Loucy (cell line): Measurements from ENCODE around the gene ATF6.

Experiments
- EZH2phosphoT487 ChIP-seq: fragments of 200-600 bp; IDR thresholded peaks from 2 replicates; pipeline ENCODE4 v1.6.1; 2018; ENCODE audit warnings: antibody characterized with exemption, mild to moderate bottlenecking, moderate library complexity, borderline replicate concordance
- TF ChIP-seq, protein P1 (sequence below): fragments of 200-600 bp; sonication (generic); conservative IDR thresholded peaks from 2 replicates; pipeline ENCODE4 v1.5.1; 2014; ENCODE audit warnings: mild to moderate bottlenecking, antibody characterized with exemption, low read length

- TF ChIP-seq, protein P1, sequence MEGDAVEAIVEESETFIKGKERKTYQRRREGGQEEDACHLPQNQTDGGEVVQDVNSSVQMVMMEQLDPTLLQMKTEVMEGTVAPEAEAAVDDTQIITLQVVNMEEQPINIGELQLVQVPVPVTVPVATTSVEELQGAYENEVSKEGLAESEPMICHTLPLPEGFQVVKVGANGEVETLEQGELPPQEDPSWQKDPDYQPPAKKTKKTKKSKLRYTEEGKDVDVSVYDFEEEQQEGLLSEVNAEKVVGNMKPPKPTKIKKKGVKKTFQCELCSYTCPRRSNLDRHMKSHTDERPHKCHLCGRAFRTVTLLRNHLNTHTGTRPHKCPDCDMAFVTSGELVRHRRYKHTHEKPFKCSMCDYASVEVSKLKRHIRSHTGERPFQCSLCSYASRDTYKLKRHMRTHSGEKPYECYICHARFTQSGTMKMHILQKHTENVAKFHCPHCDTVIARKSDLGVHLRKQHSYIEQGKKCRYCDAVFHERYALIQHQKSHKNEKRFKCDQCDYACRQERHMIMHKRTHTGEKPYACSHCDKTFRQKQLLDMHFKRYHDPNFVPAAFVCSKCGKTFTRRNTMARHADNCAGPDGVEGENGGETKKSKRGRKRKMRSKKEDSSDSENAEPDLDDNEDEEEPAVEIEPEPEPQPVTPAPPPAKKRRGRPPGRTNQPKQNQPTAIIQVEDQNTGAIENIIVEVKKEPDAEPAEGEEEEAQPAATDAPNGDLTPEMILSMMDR: no peak
- no peak for TF ChIP-seq EZH2phosphoT487
These were observed 72.2 kb downstream of the ATF6 start for GRCh38 chr1:161838362-161838761.
